Measurements from ENCODE around the gene RPL3. TPM values are rescaled to one million over a fixed set of nuclear protein-coding genes. Genes with fewer than 3 reads are reported as not detected.

The RPL3 gene
- total RNA-seq, 2 experiments from 2014 or later: 2,644 to 2,715 TPM

GRCh38 chr22:39275814-39276439 is 43.5 kb downstream of the RPL3 start:
- CTCF ChIA-PET: interaction anchor here (1.7 kb wide), 1 partner anchor 35 kb away, joined by 3 read pairs; no protein-coding TSS in a partner anchor

DNA sequence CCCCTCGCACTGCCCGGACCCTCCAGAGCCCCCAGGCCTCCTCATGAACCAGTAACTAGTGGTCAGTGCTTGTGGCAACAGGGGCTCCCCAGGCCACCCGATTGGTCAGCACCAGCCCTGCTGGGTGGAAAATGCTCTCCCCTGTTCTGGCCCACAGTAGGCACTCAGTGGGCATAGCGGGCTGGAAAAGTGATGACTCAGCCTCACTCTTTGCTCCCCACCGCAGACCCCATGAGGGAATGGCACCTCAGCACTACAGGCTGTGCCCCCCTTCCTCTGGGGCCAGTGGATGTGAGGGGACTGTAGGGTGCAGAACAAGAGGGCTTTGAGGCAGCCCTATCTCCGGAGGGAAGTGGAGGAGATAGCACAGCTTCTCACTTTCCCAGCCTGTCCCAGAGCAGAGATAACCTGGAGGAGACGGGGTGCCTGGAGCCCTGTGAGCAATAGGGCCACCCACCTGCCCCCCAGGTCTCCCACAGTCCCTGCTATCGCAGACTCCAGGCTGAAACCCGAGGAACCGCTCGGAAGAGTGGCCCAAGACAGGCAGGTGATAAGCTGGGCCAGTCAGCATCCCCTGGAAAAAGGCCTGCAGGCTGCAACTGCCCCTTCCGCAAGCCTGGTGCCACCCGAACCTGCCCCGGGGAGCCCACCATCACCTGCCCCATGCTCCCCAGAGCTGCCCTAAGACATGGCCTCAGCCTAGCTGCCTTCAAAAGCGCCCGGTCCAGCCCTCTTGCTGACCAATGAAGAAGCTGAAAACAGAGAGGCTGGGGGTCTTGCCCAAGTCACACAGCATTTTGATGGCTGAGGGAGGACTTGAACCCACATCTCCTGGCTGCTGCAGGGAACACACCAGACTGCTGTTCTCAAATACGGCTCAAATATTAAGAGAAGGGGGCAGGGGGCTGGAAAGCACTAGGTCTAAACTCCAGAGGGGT is 45.2 kb downstream of the RPL3 start:
- CTCF ChIA-PET: no interaction called here
- POLR2A ChIA-PET: no interaction called here

More at GRCh38 chr22:39275814-39276439, 43.5 kb downstream of the RPL3 start:
- POLR2A ChIA-PET: no interaction called here

- ChIA-PET CTCF (no interaction called here), POLR2A (no interaction called here)
Measured at GRCh38 chr22:39270792-39271191, 48.6 kb downstream of the RPL3 start.

GRCh38 chr22:39270280-39270679 is 49.1 kb downstream of the RPL3 start:
- ChIA-PET CTCF (no interaction called here), POLR2A (no interaction called here)

- ChIA-PET POLR2A (interaction anchor here (0.6 kb wide), 1 partner anchor 213 kb away, joined by 14 read pairs; no protein-coding TSS in a partner anchor), CTCF (interaction anchor here (0.6 kb wide), 1 partner anchor 231 kb away, joined by 3 read pairs; no protein-coding TSS in a partner anchor)
Measured at GRCh38 chr22:39269095-39269790, 50.2 kb downstream of the RPL3 start.

GRCh38 chr22:39268645-39269044 is 50.8 kb downstream of the RPL3 start:
- ChIA-PET POLR2A (no interaction called here), CTCF (interaction anchor here (0.6 kb wide), 1 partner anchor 231 kb away, joined by 3 read pairs; no protein-coding TSS in a partner anchor)

- POLR2A ChIA-PET: no interaction called here
Measured at GRCh38 chr22:39267974-39268373, 51.4 kb downstream of the RPL3 start.

GRCh38 chr22:39266398-39267030 is 52.9 kb downstream of the RPL3 start:
- ChIA-PET POLR2A (interaction anchor here (1.2 kb wide), 1 partner anchor 192 kb away, joined by 4 read pairs; no protein-coding TSS in a partner anchor), CTCF (no interaction called here)

More at GRCh38 chr22:39267974-39268373, 51.4 kb downstream of the RPL3 start:
- CTCF ChIA-PET: interaction anchor here (0.5 kb wide), 1 partner anchor 1455 kb away, joined by 3 read pairs; no protein-coding TSS in a partner anchor

DNA sequence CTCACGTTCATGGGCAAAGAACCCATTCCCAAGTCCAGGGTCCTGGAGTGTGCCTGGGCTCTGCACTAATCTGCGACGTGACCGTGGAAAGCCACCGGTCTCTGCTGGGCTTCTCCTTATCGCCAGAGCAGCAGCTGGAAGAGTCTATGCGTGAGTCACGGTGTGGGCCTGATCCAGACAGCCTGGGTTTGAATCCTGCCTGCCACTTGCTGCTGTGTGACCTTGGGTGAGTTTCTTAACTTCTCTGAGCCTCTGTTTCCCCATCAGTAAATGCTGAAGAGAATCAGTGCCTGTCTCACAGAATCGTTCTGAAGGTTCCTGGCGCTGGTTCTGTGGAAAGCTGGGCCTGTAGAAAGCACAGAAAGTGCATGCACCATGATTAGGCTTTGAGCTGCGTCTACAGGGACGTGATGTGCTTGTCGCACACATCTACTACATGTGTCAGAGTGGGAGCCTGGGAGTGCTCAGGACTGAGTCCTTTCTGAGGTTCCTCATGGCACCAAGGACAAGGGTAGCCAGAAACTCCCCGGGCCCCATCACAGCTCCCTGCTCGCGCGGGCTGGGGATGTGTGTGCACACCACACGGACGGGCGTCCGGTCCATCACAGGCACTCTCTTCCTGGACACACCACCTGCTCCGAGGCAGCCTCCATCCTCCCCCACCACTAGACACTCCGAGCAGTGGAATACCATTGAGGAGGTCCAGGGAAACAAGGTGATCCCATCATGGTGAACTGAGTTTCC is 54.1 kb downstream of the RPL3 start:
- POLR2A ChIA-PET: no interaction called here
- CTCF ChIA-PET: no interaction called here

DNA sequence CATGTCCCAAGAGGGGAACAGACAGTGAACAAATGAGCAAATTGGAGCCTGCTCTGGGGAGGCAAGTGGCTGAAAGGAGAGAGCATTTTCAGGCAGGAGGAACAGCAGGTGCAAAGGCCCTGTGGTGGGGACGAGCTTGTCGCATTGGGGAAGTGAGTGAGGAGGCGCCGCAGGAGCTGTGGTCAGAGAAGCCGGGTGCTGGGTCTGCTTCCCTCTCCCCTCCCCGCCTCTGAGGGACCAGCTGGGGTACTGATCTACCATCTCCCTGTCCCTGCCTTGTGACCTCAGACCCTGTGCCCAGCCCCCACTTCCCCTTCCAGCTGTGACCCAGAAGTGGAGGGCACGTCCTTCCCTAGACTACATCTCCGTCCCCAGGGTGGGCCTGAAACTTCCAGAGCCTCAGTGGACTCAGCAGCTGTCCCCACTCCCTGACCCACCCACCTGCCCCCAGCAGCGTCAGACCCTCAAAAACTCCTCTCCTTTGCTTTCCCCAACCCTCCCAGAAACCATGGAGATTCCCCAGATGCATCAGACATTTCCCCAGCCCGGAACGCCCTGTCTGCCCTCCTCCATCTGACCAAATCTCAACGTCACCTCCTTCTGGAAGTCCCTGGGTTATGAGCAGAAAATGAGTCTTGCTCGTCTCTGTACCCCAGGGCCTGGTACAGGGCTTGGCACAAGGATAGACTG is 54.9 kb downstream of the RPL3 start:
- POLR2A ChIA-PET: no interaction called here
- CTCF ChIA-PET: no interaction called here

GRCh38 chr22:39263626-39264348 is 55.6 kb downstream of the RPL3 start:
- ChIA-PET CTCF (no interaction called here), POLR2A (no interaction called here)

Other genes with a start within 250 kb of the RPL3 start
- 100 to 1,000 TPM; 129 to 137 TPM for gene APOBEC3G, start 242.3 kb downstream of the RPL3 start, total RNA-seq
- 10 to 100 TPM; 11.0 to 11.6 TPM for gene APOBEC3H, start 222.4 kb downstream of the RPL3 start, total RNA-seq
- 10 to 100 TPM; 16.7 to 16.8 TPM for gene CBX7, start 166.9 kb downstream of the RPL3 start, total RNA-seq
- gene PDGFB, start 74.6 kb downstream of the RPL3 start, total RNA-seq: 1 to 10 TPM in 1 of 2 experiments, under 1 TPM in 1; 0.78 to 1.2 TPM
- gene SYNGR1, start 30.4 kb upstream of the RPL3 start, total RNA-seq: 1 to 10 TPM; 3.8 to 4.2 TPM
- gene TAB1, start 80.2 kb upstream of the RPL3 start, total RNA-seq: 10 to 100 TPM; 24.2 to 24.3 TPM
- gene MGAT3, start 137.4 kb upstream of the RPL3 start, total RNA-seq: under 1 TPM; 0.19 TPM
- 10 to 100 TPM; 62.7 TPM for gene MIEF1, start 182.7 kb upstream of the RPL3 start, total RNA-seq
- gene ATF4, start 200.9 kb upstream of the RPL3 start, total RNA-seq: 100 to 1,000 TPM; 816 to 818 TPM
- 100 to 1,000 TPM; 136 to 143 TPM for gene RPS19BP1, start 213.1 kb upstream of the RPL3 start, total RNA-seq